Keratinocyte (primary cell): ENCODE measurements around the gene PRR5. TPM values are rescaled to one million over a fixed set of nuclear protein-coding genes. Genes with fewer than 3 reads are reported as not detected.
A peak's percentile ranks its signal among the peaks of the same experiment; 100 is the strongest.

Experiments used
- DNase-seq: peaks from one replicate; pipeline ENCODE4 v3.0.0-alpha.2; 2011; ENCODE audit warnings: low read depth, missing footprints, low spot score
- FAIRE-seq: peaks from 2 replicates; lab custom pipeline; 2011; peaks lifted over from hg19 to GRCh38; lab: Jason Lieb, UNC
- H2AFZ ChIP-seq: 2 replicates; pipeline ENCODE4 v1.6.0; 2012; ENCODE audit warnings: low read length, control low read depth, inconsistent platforms; ENCODE audit not compliant: control insufficient read depth
- H3K27ac ChIP-seq: 2 replicates; pipeline ENCODE4 v1.5.1; 2011; ENCODE audit warnings: low read length; ENCODE audit not compliant: control insufficient read depth, insufficient read depth
- H3K27me3 ChIP-seq: 3 replicates; pipeline ENCODE4 v1.6.0; 2011; ENCODE audit warnings: low read length; ENCODE audit not compliant: control insufficient read depth, insufficient read depth; ENCODE audit errors: extremely low read depth
- H3K36me3 ChIP-seq, 2 experiments: 2 replicates in 1 of 2; 3 replicates in 1 of 2; pipeline ENCODE4 v1.5.1; 2011; ENCODE audit warnings: low read length in 2 of 2, mild to moderate bottlenecking in 1 of 2; ENCODE audit not compliant: control insufficient read depth in 2 of 2, insufficient read depth in 2 of 2; ENCODE audit errors: extremely low read depth in 1 of 2
- H3K4me1 ChIP-seq: 3 replicates; pipeline ENCODE4 v1.5.1; 2011; ENCODE audit warnings: low read length; ENCODE audit not compliant: control insufficient read depth, insufficient read depth; ENCODE audit errors: extremely low read depth
- H3K4me2 ChIP-seq: 3 replicates; pipeline ENCODE4 v1.6.0; 2011; ENCODE audit warnings: low read depth, low read length; ENCODE audit not compliant: control insufficient read depth, insufficient read depth; ENCODE audit errors: extremely low read depth
- H3K4me3 ChIP-seq, 3 experiments: fragments of 200-600 bp in 1 of 3; sonication (generic) in 1 of 3; 2 replicates in 2 of 3; 3 replicates in 1 of 3; pipeline ENCODE4 v1.5.1; 2011 to 2016; ENCODE audit warnings: low read length in 3 of 3, mild to moderate bottlenecking in 3 of 3, control low read depth in 2 of 3, inconsistent platforms in 1 of 3, low read depth in 1 of 3, mixed read lengths in 1 of 3, mixed run types in 1 of 3, moderate library complexity in 1 of 3; ENCODE audit not compliant: control insufficient read depth in 2 of 3, insufficient read depth in 2 of 3; ENCODE audit errors: extremely low read depth in 1 of 3
- H3K79me2 ChIP-seq: 2 replicates; pipeline ENCODE4 v1.6.0; 2012; ENCODE audit warnings: low read length; ENCODE audit not compliant: control insufficient read depth, insufficient read depth
- H3K9ac ChIP-seq: 3 replicates; pipeline ENCODE4 v1.6.0; 2011; ENCODE audit warnings: low read length; ENCODE audit not compliant: control insufficient read depth, insufficient read depth; ENCODE audit errors: extremely low read depth
- H3K9me1 ChIP-seq: 3 replicates; pipeline ENCODE4 v1.6.0; 2011; ENCODE audit warnings: low read length; ENCODE audit not compliant: control insufficient read depth, insufficient read depth; ENCODE audit errors: extremely low read depth
- H3K9me3 ChIP-seq: 2 replicates; pipeline ENCODE4 v1.5.1; 2012; ENCODE audit warnings: low read depth, low read length; ENCODE audit not compliant: control insufficient read depth
- H4K20me1 ChIP-seq: 3 replicates; pipeline ENCODE4 v1.6.0; 2011; ENCODE audit warnings: low read length; ENCODE audit not compliant: control insufficient read depth, insufficient read depth; ENCODE audit errors: extremely low read depth
- EZH2 ChIP-seq: IDR thresholded peaks from one replicate; pipeline ENCODE4 v1.6.1; 2012; ENCODE audit warnings: inconsistent platforms, mild to moderate bottlenecking, low read length, moderate library complexity
- dilution Hi-C: fragments of 300-500 bp; cut with MboI; formaldehyde crosslinking; loops from one replicate; pipeline ENCODE4 v1.7.0; 2020; ENCODE audit warnings: low sequenced_read_pairs; ENCODE audit not compliant: extremely low pct_ligation_motif_present
- polyA plus RNA-seq, 5 experiments: library from polyadenylated mRNA; depleted of rRNA in 3 of 5; stranded (reverse) in 3 of 5; stranded (forward) in 1 of 5; unstranded in 1 of 5; fragments of >200 nt; gene quantifications; 1 replicate in 1 of 5; 2 replicates in 3 of 5; 3 replicates in 1 of 5; pipeline versions ENCODE4 v1.2.1 to v1.2.3, GENCODE V29; 2011 to 2012; ENCODE audit warnings: missing spikeins in 2 of 5, low read depth in 1 of 5, low replicate concordance in 1 of 5
- TF ChIP-seq, protein P1 (sequence below), 3 experiments: IDR thresholded peaks in 1 of 3; conservative IDR thresholded peaks in 1 of 3; optimal IDR thresholded peaks in 1 of 3; 2 replicates in 2 of 3; 3 replicates in 1 of 3; pipeline versions ENCODE3 to v1.5.1; 2011; ENCODE audit warnings: low read length in 3 of 3, mild to moderate bottlenecking in 3 of 3, moderate library complexity in 2 of 3, control low read depth in 1 of 3, inconsistent platforms in 1 of 3; ENCODE audit not compliant: insufficient read depth in 2 of 3; ENCODE audit errors: extremely low read depth in 1 of 3

Gene PRR5
- polyA plus RNA-seq, 1 donor (not counting 4 experiments of a cell fraction or from before 2014, with no cell fraction given): 9.1 TPM

DNA sequence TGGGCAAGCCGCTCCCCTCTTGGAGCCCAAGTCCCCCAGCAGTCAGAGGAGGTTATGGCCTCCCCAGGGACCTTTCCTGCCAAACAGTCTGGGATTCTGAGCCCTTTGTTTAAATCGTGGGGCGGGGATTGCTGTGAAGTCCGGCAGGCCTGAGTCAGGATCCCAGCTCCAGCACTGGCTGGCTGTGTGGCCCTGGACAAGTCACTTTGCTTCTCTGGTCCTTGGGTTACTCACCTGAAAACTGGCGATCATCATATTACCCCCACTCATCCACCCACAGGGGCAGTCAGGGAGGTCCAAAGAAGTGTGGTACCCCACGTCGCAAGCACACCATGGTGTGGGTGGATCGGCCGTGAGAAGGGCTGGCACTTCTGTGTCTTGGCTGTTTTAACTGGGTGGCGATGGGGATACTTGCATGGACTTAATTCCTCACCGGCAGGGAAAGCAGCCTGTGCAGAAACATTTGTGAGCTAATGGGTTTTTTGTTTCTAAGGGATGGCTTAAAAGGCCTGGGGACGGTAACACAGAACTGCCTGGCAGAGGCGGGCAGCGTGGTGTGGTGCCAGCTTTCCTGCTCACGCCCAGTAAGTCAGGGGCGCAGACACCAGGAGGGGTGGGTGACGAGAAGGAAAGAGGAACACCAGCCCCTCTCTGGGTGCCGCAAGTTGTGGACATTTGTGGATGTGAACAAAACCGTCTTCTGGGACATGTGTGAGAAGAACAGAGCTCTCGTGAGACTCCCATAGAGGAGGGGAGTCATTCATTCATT lies 31.6 kb upstream of the PRR5 start:
- Histone ChIP-seq H3K36me3 (no peaks in the 10 kb centered on the region), H3K4me2 (no peak overlapping the region), H3K9me1 (no peaks in the 10 kb centered on the region), H3K4me3 (no peak overlapping the region), H3K27ac (no peak overlapping the region), H3K27me3 (peaks cover 49% of the 10 kb centered on the region), H4K20me1 (peaks cover 3% of the 10 kb centered on the region), H3K9me3 (no peaks in the 10 kb centered on the region), H3K79me2 (no peaks in the 10 kb centered on the region), H3K4me1 (peaks cover 2% of the 10 kb centered on the region), H2AFZ (no peak overlapping the region), H3K9ac (no peak overlapping the region)
- dilution Hi-C loops: no loop called here
- TF ChIP-seq, protein P1, sequence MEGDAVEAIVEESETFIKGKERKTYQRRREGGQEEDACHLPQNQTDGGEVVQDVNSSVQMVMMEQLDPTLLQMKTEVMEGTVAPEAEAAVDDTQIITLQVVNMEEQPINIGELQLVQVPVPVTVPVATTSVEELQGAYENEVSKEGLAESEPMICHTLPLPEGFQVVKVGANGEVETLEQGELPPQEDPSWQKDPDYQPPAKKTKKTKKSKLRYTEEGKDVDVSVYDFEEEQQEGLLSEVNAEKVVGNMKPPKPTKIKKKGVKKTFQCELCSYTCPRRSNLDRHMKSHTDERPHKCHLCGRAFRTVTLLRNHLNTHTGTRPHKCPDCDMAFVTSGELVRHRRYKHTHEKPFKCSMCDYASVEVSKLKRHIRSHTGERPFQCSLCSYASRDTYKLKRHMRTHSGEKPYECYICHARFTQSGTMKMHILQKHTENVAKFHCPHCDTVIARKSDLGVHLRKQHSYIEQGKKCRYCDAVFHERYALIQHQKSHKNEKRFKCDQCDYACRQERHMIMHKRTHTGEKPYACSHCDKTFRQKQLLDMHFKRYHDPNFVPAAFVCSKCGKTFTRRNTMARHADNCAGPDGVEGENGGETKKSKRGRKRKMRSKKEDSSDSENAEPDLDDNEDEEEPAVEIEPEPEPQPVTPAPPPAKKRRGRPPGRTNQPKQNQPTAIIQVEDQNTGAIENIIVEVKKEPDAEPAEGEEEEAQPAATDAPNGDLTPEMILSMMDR (optimal IDR thresholded peaks at IDR 0.05 in 1 of 3, IDR thresholded peaks at IDR 0.05 in 1 of 3, conservative IDR thresholded peaks at IDR 0.05 in 1 of 3; ENCODE audit: extremely low read depth in 1 of 3, insufficient read depth in 2 of 3, low read length in 3 of 3): no peak
- no peak for TF ChIP-seq EZH2
- FAIRE-seq (no peak), DNase-seq (no peak)

DNA sequence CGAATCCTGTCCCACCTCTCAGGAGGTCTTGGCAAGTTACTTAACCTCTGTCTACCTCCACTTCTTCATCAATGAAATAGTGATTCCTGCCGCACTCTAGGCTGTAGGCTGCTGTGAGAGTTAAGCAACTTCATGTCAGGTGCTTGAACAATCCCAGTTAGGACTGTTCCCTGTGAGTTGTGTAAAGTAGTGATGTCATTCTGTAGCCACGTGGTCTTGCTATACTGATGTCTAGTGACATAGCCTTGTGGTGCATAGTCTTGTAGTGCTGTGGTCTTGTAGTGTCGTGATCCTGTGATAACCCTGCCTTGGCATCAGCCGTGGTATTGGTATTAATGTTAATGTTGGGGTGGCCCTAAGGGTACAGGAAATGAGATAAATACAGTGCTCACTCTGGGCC lies 30.3 kb upstream of the PRR5 start:
- Histone ChIP-seq H2AFZ (no peak overlapping the region), H3K9me1 (no peaks in the 10 kb centered on the region), H3K9me3 (no peaks in the 10 kb centered on the region), H3K9ac (no peak overlapping the region), H3K4me1 (peaks cover 7% of the 10 kb centered on the region), H3K4me3 (no peak overlapping the region), H3K27ac (no peak overlapping the region), H4K20me1 (peaks cover 3% of the 10 kb centered on the region), H3K4me2 (no peak overlapping the region), H3K27me3 (peaks cover 47% of the 10 kb centered on the region), H3K79me2 (no peaks in the 10 kb centered on the region), H3K36me3 (no peaks in the 10 kb centered on the region)
- no peak for TF ChIP-seq EZH2
- TF ChIP-seq, protein P1 (optimal IDR thresholded peaks at IDR 0.05 in 1 of 3, IDR thresholded peaks at IDR 0.05 in 1 of 3, conservative IDR thresholded peaks at IDR 0.05 in 1 of 3; ENCODE audit: extremely low read depth in 1 of 3, insufficient read depth in 2 of 3, low read length in 3 of 3): no peak
- FAIRE-seq: peak; percentile 23
- no peak for DNase-seq
- dilution Hi-C loops: no loop called here
